Subcutaneous preadipocyte (primary cell): ENCODE results near the gene KTI12. TPM values are rescaled to one million over a fixed set of nuclear protein-coding genes. Genes with fewer than 3 reads are reported as not detected.

ENCODE experiments used
- small RNA-seq: library from RNA; depleted of rRNA; stranded (forward); fragments of <200 nt; gene quantifications from one replicate; pipeline ENCODE3, GENCODE V24; 2012
- total RNA-seq: library from RNA; depleted of rRNA; stranded (reverse); fragments of >200 nt; gene quantifications from 2 replicates; pipeline ENCODE4 v1.2.3, GENCODE V29; 2012

Gene KTI12, protein sequence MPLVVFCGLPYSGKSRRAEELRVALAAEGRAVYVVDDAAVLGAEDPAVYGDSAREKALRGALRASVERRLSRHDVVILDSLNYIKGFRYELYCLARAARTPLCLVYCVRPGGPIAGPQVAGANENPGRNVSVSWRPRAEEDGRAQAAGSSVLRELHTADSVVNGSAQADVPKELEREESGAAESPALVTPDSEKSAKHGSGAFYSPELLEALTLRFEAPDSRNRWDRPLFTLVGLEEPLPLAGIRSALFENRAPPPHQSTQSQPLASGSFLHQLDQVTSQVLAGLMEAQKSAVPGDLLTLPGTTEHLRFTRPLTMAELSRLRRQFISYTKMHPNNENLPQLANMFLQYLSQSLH
- total RNA-seq = 12.9 and 16.0 TPM in 2 replicates

DNA sequence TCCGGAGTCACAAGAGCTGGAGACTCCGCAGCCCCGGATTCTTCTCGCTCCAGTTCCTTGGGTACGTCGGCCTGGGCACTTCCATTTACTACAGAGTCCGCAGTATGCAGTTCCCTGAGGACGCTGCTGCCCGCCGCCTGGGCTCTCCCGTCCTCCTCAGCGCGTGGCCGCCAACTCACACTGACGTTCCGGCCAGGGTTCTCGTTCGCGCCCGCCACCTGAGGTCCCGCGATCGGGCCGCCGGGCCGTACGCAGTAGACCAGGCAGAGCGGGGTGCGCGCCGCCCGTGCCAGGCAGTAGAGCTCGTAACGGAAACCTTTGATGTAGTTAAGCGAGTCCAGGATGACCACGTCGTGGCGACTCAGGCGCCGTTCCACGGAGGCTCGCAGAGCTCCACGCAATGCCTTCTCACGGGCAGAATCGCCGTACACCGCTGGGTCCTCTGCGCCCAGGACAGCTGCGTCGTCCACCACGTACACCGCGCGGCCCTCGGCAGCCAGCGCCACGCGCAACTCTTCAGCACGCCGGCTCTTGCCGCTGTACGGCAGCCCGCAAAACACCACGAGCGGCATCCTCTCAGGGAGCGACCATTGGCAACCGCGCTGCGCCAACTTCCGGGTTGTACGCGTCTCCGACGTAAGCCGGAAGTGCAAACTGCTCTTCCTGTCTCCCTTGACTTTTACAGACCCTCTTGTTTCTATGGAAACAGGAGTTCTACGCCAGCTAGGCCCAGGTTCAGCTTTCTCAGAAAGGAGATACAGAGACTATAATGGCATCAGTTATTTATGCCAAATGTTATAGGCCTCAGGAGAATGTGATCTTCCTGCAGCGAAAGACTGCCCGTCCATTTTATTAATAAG is at the start of gene KTI12:
KTI12 (minus strand) TSS at position 621 of the 860 bp plus-strand sequence; CDS start at position 572, 49 bp downstream.

DNA sequence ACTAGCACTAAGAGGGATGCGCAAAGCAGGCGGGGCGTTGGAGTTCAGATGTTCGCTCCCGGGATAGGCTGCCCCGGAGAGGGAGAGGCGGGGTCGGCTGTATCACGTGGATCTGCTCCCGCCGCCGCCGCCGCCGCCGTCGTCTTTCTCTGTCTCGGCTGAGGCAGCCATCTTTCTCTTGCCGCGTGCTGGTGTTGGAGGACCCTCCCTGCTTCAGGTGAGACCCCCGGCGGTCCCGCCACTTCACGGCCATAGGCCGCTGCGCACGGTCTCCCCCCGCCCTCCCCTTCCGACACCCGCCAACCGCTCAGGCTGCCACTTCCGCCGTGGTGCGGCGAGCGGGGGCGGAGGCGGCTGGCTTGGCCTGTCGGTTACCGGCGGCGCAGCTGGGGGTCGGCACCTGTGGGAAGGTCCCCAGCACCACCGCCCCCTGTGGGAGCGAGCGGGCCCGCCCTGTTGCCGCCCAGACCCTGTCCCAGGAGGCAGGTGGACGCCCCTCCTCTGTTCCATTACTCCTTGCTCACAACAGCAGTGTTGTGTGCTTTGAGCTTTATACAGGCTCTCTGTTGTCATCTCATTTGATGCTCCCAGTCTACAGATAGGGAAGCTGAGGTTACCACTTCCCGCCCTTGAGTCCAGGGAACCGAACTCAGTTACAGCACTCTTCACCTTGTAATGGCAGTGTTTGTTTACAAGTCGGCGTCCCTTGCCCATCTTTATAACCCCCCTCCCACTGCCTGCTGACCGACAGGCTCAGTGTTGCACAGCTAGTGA is 22.7 kb upstream of the KTI12 start, which contains the start of gene BTF3L4:
BTF3L4 (plus strand) TSS at position 133 of the 774 bp plus-strand sequence. CDS start 3,553 bp downstream, outside the sequence.

GRCh38 chr1:52055066-52055865 is 21.7 kb upstream of the KTI12 start, which contains the start of gene TXNDC12:
TSS of gene TXNDC12 (minus strand) at chr1:52055191. CDS start at chr1:52055096, 95 bp downstream.

GRCh38 chr1:51990478-51990965 is 43.1 kb downstream of the KTI12 start, which contains the start of gene RAB3B:
TSS of gene RAB3B (minus strand) at chr1:51990700. CDS start at chr1:51977117, 13,583 bp downstream.

Small RNA genes within 50 kb of the gene (small RNA-seq; reads per million reads assigned to genes)
- not detected for gene RN7SL290P

Other genes starting within 250 kb of the KTI12 start
- gene NRDC, start 155.1 kb downstream of the KTI12 start, total RNA-seq = 73.1 and 81.5 TPM in 2 replicates
- 0.73 and 4.1 TPM in 2 replicates for gene RAB3B, start 43.1 kb downstream of the KTI12 start, total RNA-seq
- 25.8 and 26.1 TPM in 2 replicates for gene TXNDC12, start 21.4 kb upstream of the KTI12 start, total RNA-seq
- gene BTF3L4, start 22.5 kb upstream of the KTI12 start, total RNA-seq = 39.1 and 49.6 TPM in 2 replicates
- 25.4 and 32.1 TPM in 2 replicates for gene ZFYVE9, start 108.3 kb upstream of the KTI12 start, total RNA-seq